Astrocyte of the hippocampus (primary cell): ENCODE results near the gene CSTA.

Source experiments
- DNase-seq: peaks from one replicate; pipeline ENCODE4 v3.0.0; 2011; ENCODE audit warnings: low read depth, low spot score

CSTA gene

GRCh38 chr3:122324871-122325323 is at the start of gene CSTA:
Gene CSTA, plus strand, starts transcription at chr3:122325248. Its CDS starts 45 bp downstream, at chr3:122325293.
- DNase-seq = no peak

GRCh38 chr3:122281891-122282290 is 43.2 kb upstream of the CSTA start:
- no peak for DNase-seq

GRCh38 chr3:122283796-122284445 is 41.1 kb upstream of the CSTA start:
- DNase-seq = no peak

- no peak for DNase-seq
Measured at GRCh38 chr3:122284486-122284885, 40.6 kb upstream of the CSTA start.

GRCh38 chr3:122294359-122294758 is 30.7 kb upstream of the CSTA start:
- DNase-seq = no peak

GRCh38 chr3:122295266-122296062 is 29.6 kb upstream of the CSTA start:
- DNase-seq = no peak

GRCh38 chr3:122298239-122298638 is 26.8 kb upstream of the CSTA start:
- no peak for DNase-seq

- DNase-seq = no peak
Measured at GRCh38 chr3:122299215-122299614, 25.8 kb upstream of the CSTA start.

- peak; percentile 17 for DNase-seq
Measured at GRCh38 chr3:122299872-122300460, 25.1 kb upstream of the CSTA start.

GRCh38 chr3:122301063-122301462 is 24.0 kb upstream of the CSTA start:
- no peak for DNase-seq

- peak; percentile 5 for DNase-seq
Measured at GRCh38 chr3:122305818-122306621, 19.0 kb upstream of the CSTA start.

GRCh38 chr3:122306622-122306953 is 18.5 kb upstream of the CSTA start:
- no peak for DNase-seq

- DNase-seq = no peak
Measured at GRCh38 chr3:122307094-122307687, 17.9 kb upstream of the CSTA start.

- DNase-seq = no peak
Measured at GRCh38 chr3:122307976-122308375, 17.1 kb upstream of the CSTA start.

GRCh38 chr3:122310361-122310760 is 14.7 kb upstream of the CSTA start:
- no peak for DNase-seq

GRCh38 chr3:122312826-122313225 is 12.2 kb upstream of the CSTA start:
- DNase-seq = no peak

GRCh38 chr3:122313281-122313680 is 11.8 kb upstream of the CSTA start:
- no peak for DNase-seq

GRCh38 chr3:122314228-122314876 is 10.7 kb upstream of the CSTA start:
- DNase-seq = no peak

- DNase-seq = no peak
Measured at GRCh38 chr3:122315619-122316018, 9.4 kb upstream of the CSTA start.

GRCh38 chr3:122316368-122316767 is 8.7 kb upstream of the CSTA start:
- DNase-seq = no peak

GRCh38 chr3:122318620-122319019 is 6.4 kb upstream of the CSTA start:
- DNase-seq = peak; percentile 32
